Hepatocyte (in vitro differentiated cells): ENCODE data around the gene ERBB2. TPM values are rescaled to one million over a fixed set of nuclear protein-coding genes. Genes with fewer than 3 reads are reported as not detected.

Source experiments
- DNase-seq: peaks from one replicate; pipeline ENCODE4 v3.0.0-alpha.2; 2016; ENCODE audit warnings: low spot score
- H2AFZ ChIP-seq: fragments of 200-600 bp; sonication (generic); 2 replicates; pipeline ENCODE4 v1.6.0; 2016; ENCODE audit warnings: antibody characterized with exemption, mild to moderate bottlenecking
- H3K27ac ChIP-seq: fragments of 200-600 bp; sonication (generic); 2 replicates; pipeline ENCODE4 v1.5.1; 2016; ENCODE audit warnings: mild to moderate bottlenecking
- H3K27me3 ChIP-seq: fragments of 200-600 bp; sonication (generic); 2 replicates; pipeline ENCODE4 v1.6.1; 2016
- H3K36me3 ChIP-seq: fragments of 200-600 bp; sonication (generic); replicated peaks from 2 replicates; pipeline ENCODE4 v1.5.1; 2016; ENCODE audit warnings: low read depth; ENCODE audit not compliant: insufficient read depth
- H3K4me1 ChIP-seq: fragments of 200-600 bp; sonication (generic); 2 replicates; pipeline ENCODE4 v1.5.1; 2016; ENCODE audit warnings: mild to moderate bottlenecking, moderate library complexity; ENCODE audit not compliant: insufficient read depth
- H3K4me2 ChIP-seq: fragments of 200-600 bp; sonication (generic); 2 replicates; pipeline ENCODE4 v1.6.0; 2016
- H3K4me3 ChIP-seq: fragments of 200-600 bp; sonication (generic); 2 replicates; pipeline ENCODE4 v1.5.1; 2016; ENCODE audit warnings: mild to moderate bottlenecking
- H3K79me2 ChIP-seq: fragments of 200-600 bp; sonication (generic); 2 replicates; pipeline ENCODE4 v1.6.0; 2017; ENCODE audit warnings: mild to moderate bottlenecking
- H3K9me2 ChIP-seq: fragments of 200-600 bp; sonication (generic); replicated peaks from 2 replicates; pipeline ENCODE4 v1.6.0; 2017; ENCODE audit warnings: mild to moderate bottlenecking; ENCODE audit not compliant: insufficient read depth
- H3K9me3 ChIP-seq: fragments of 200-600 bp; sonication (generic); 2 replicates; pipeline ENCODE4 v1.5.1; 2016; ENCODE audit warnings: low read depth, mild to moderate bottlenecking
- H4K20me1 ChIP-seq: fragments of 200-600 bp; sonication (generic); 2 replicates; pipeline ENCODE4 v1.6.0; 2016; ENCODE audit warnings: mild to moderate bottlenecking; ENCODE audit not compliant: insufficient read depth, poor library complexity, severe bottlenecking
- EZH2 ChIP-seq: fragments of 200-600 bp; sonication (generic); IDR thresholded peaks from 2 replicates; pipeline ENCODE4 v1.6.1; 2016; ENCODE audit warnings: antibody characterized with exemption, mild to moderate bottlenecking, borderline replicate concordance
- EZH2phosphoT487 ChIP-seq: fragments of 200-600 bp; sonication (generic); IDR thresholded peaks from one replicate; pipeline ENCODE4 v1.6.1; 2018; ENCODE audit warnings: antibody characterized with exemption, mild to moderate bottlenecking, low read depth, moderate library complexity; ENCODE audit not compliant: unreplicated experiment, severe bottlenecking
- WGBS: methylation state at CpG from one replicate; pipeline ENCODE4 v1.1.6; 2016; ENCODE audit warnings: low lambda C conversion rate; ENCODE audit errors: missing lambda C conversion rate; 5-methylcytosine and 5-hydroxymethylcytosine counted together
- polyA plus RNA-seq: library from polyadenylated mRNA; unstranded; fragments of >200 nt; fragmentation: Nextera tagmentation; extraction: Ambion mirVana; gene quantifications from 2 replicates; pipeline ENCODE4 v1.2.1, GENCODE V29; 2016
- total RNA-seq: library from RNA; depleted of rRNA; stranded (reverse); fragments of >200 nt; gene quantifications from 2 replicates; pipeline ENCODE4 v1.2.3, GENCODE V29; 2014
- TF ChIP-seq, protein P1 (sequence below): fragments of 200-600 bp; sonication (generic); IDR thresholded peaks from 2 replicates; pipeline ENCODE4 v1.5.1; 2016; ENCODE audit warnings: antibody characterized with exemption, mild to moderate bottlenecking; ENCODE audit not compliant: poor library complexity

Gene ERBB2
- total and polyA plus RNA-seq, 2 experiments from 2014 or later = 76.4 to 93.1 TPM

DNA sequence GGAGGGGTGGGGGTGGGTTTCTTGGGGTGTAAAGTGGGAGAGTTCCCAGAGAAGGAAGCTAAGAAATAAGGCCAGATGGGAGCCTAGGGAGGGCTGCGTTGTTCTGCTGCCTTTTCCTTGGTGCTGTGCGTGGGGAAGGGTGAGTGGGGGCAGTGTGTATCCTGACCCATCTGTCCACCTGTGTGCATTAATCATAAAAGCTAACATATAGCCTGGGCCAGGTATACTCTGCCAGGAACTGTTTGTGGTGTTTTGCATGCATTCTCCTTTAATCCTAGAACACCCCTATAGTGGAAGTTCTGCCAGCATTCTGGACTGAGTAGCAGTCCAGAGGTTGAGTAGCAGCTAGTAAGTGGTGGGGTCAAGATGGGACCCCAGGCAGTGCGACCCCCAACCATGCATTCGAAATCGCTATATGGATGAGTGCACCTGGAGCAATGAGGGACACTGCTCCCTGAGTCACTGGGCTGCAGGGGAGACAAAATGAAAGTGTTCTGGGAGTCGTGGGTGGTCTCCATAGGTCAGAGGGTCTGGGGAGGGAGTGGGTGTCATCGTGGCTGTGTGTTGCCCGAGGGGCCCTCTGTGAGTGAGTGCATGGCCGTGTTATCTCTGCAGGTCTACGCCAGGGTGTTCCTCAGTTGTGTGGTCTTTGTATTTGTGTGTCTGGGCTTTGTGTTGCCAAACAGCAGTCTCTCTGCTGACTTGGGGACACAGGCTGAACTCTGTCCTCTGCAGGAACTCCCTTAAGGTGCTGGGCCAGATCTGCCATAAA is 1.3 kb downstream of the ERBB2 start:
- peak overlapping the region; percentile 98 for H3K27ac ChIP-seq
- H4K20me1 ChIP-seq = peaks cover 53% of the 10 kb centered on the region
- no peaks in the 10 kb centered on the region for H3K36me3 ChIP-seq
- no peaks in the 10 kb centered on the region for H3K9me2 ChIP-seq
- H3K79me2 ChIP-seq = peaks cover 78% of the 10 kb centered on the region
- TF ChIP-seq, protein P1, sequence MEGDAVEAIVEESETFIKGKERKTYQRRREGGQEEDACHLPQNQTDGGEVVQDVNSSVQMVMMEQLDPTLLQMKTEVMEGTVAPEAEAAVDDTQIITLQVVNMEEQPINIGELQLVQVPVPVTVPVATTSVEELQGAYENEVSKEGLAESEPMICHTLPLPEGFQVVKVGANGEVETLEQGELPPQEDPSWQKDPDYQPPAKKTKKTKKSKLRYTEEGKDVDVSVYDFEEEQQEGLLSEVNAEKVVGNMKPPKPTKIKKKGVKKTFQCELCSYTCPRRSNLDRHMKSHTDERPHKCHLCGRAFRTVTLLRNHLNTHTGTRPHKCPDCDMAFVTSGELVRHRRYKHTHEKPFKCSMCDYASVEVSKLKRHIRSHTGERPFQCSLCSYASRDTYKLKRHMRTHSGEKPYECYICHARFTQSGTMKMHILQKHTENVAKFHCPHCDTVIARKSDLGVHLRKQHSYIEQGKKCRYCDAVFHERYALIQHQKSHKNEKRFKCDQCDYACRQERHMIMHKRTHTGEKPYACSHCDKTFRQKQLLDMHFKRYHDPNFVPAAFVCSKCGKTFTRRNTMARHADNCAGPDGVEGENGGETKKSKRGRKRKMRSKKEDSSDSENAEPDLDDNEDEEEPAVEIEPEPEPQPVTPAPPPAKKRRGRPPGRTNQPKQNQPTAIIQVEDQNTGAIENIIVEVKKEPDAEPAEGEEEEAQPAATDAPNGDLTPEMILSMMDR = no peak
- 10% methylated on average over 10 of the region's 10 CpGs for WGBS
- H3K4me1 ChIP-seq = peaks cover 56% of the 10 kb centered on the region
- peak; percentile 70 for DNase-seq
- H3K4me2 ChIP-seq = peak overlapping the region; percentile 88
- peak overlapping the region; percentile 88 for H3K4me3 ChIP-seq
- H2AFZ ChIP-seq = no peak overlapping the region
- H3K27me3 ChIP-seq = no peaks in the 10 kb centered on the region
- H3K9me3 ChIP-seq = no peaks in the 10 kb centered on the region

DNA sequence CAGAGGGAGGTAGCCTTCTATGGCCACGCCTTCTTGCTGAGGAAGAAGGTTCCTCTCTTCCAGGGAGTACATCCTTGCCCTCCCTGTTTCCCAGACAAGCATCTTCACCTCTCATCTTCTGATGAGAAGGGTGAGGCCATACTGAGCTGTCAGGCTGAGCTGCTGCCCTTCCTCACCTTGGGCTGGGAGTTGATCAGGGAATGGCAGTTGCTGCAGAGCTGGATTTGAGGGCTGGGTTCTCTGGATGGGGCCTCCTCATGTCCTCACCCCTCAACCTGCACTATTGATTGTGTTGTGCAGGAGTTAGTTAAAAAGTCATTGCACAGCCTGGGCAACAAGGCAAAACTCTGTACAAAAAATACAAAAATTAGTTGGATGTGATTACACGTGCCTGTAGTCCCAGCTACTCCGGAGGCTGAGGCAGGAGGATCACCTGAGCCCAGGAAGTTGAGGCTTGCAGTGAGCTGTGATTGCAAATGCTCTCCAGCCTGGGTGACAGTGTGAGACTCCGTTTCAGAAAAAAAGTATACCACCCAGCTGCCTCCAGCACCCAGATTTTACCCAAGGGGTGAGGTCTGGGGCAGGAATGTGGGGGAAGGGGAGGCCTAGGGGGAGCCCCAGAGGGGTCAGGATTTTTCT is 2.0 kb downstream of the ERBB2 start:
- Histone ChIP-seq H3K9me2 (no peaks in the 10 kb centered on the region), H3K4me2 (peak overlapping the region; percentile 88), H3K27ac (no peak overlapping the region), H3K36me3 (no peaks in the 10 kb centered on the region), H3K4me1 (peaks cover 55% of the 10 kb centered on the region), H3K27me3 (no peaks in the 10 kb centered on the region), H4K20me1 (peaks cover 54% of the 10 kb centered on the region), H3K79me2 (peaks cover 83% of the 10 kb centered on the region), H3K9me3 (no peaks in the 10 kb centered on the region), H2AFZ (no peak overlapping the region), H3K4me3 (peak overlapping the region; percentile 88)
- 76% methylated on average over 4 of the region's 4 CpGs for WGBS
- no peak for DNase-seq
- TF ChIP-seq EZH2phosphoT487 = no peak
- TF ChIP-seq, protein P1 = no peak
- TF ChIP-seq EZH2 = no peak

DNA sequence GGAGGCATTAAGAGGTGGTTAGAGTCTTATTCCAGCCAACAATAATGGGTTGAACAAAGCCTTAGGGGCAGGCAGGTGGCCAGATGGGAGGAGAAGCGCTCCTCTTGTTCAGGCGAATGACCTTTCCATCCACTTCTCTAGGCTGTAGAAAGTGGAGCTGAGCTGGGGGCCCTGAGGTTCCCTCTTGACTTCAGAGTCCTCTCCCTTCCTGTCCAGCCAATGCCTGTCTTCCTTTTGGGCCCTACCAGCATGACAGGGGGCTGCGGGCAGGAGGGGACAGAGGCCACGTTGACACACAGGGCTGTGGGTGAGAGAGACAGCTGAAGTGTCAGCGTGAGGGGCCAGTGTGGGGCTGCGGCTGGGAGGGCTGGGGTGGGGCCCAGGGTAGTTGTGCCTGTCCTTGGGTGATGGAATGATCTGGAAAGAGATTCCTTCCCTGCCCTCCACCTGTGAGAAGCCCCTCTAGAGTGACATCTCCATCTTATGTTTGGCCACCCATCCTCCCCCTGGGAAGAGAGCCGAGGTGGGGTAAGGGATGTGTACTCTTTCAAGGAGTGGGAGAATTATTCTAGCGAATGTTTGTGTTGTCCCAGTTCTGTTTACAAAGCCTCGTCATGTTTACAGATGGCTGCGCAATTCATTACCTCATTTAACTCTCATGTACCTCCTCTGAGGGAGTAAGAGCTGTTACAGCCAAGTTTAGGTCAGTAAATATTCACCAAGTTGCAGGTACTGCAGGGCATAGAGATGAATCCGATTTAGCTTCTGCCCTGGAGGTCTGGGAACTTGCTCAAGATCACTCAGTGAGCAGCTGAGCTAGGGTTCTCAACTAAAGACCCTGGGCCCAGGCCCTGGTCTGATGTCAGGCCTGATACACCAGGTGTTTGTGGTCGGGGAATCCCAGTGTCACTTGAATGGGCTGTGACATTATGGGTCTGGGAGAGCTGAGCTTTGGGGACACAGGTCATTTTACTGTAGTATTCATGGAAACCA is 3.3 kb downstream of the ERBB2 start:
- peaks cover 55% of the 10 kb centered on the region for H3K4me1 ChIP-seq
- 43% methylated on average over 12 of the region's 12 CpGs for WGBS
- H3K27ac ChIP-seq = peak overlapping the region; percentile 43
- H3K9me2 ChIP-seq = no peaks in the 10 kb centered on the region
- no peak overlapping the region for H2AFZ ChIP-seq
- H3K27me3 ChIP-seq = no peaks in the 10 kb centered on the region
- H3K36me3 ChIP-seq = no peaks in the 10 kb centered on the region
- H3K4me2 ChIP-seq = peak overlapping the region; percentile 88
- no peaks in the 10 kb centered on the region for H3K9me3 ChIP-seq
- TF ChIP-seq, protein P1 = no peak
- TF ChIP-seq EZH2 (no peak), EZH2phosphoT487 (no peak)
- no peak overlapping the region for H3K4me3 ChIP-seq
- peaks cover 58% of the 10 kb centered on the region for H4K20me1 ChIP-seq
- no peak for DNase-seq
- H3K79me2 ChIP-seq = peaks cover 86% of the 10 kb centered on the region
